ENCODE data around the gene NCAPH2. TPM values are rescaled to one million over a fixed set of nuclear protein-coding genes. Genes with fewer than 3 reads are reported as not detected.

Gene NCAPH2
- total and polyA plus RNA-seq, 9 of the 15 experiments (the other 6 are each of a cell fraction or from before 2014, with no cell fraction given), result 3.6 to 88.6 (median 32.4) TPM

GRCh38 chr22:50477923-50478322 lies 30.1 kb upstream of the NCAPH2 start:
- Histone ChIP-seq H3K4me3 (no peak overlapping the region), H3K27me3 (ENCODE audit: control insufficient read depth in 2 of 2, insufficient read depth in 2 of 2, low read length in 2 of 2) (no peaks in the 10 kb centered on the region), H3K9me3 (replicated peaks; ENCODE audit: control insufficient read depth, insufficient read depth, low read depth, low read length) (no peaks in the 10 kb centered on the region), H3K4me1 (replicated peaks in 1 of 2; ENCODE audit: control insufficient read depth in 2 of 2, insufficient read depth in 2 of 2, low read length in 2 of 2) (peaks cover 13 to 57% of the 10 kb centered on the region in 2 experiments; a peak in 4 of 5 replicates), H2AFZ (ENCODE audit: low read depth, low read length) (no peak overlapping the region), H3K36me3 (ENCODE audit: control insufficient read depth, insufficient read depth, low read length) (0 out of 3 replicates have a peak, but pooled peaks cover 2% of the 10 kb centered on the region), H4K20me1 (replicated peaks; ENCODE audit: control insufficient read depth, insufficient read depth, low read length) (peaks cover 12% of the 10 kb centered on the region), H3K27ac (ENCODE audit: extremely low read depth, low read depth, low read length) (no peak overlapping the region), H3K4me2 (ENCODE audit: insufficient read depth, low read length) (no peak overlapping the region), H3K9ac (ENCODE audit: insufficient read depth in 1 of 2, low read depth in 2 of 2, low read length in 2 of 2) (no peak overlapping the region), H3K9me1 (ENCODE audit: control insufficient read depth, insufficient read depth, low read length) (no peaks in the 10 kb centered on the region), H3K79me2 (ENCODE audit: control insufficient read depth, insufficient read depth, low read length) (peaks cover 14% of the 10 kb centered on the region)
- no peak for ATAC-seq
- in situ Hi-C loops (cut with MboI) (no loop called here), intact Hi-C loops (cut with micrococcal nuclease) (no loop called here)
- POLR2A ChIA-PET, result no interaction called here
- CTCF ChIA-PET (ENCODE audit: low intra/inter-chr PET ratio), result no interaction called here
- BruUV-seq (replicated peaks), result no TSS peak
- no peak for TF ChIP-seq BACH1 (tag; IDR thresholded peaks at IDR 0.05)
- no peak for TF ChIP-seq FOXP1 (CRISPR knock-in tag; IDR thresholded peaks at IDR 0.05)
- no peak for TF ChIP-seq TSHZ1 (CRISPR knock-in tag; IDR thresholded peaks at IDR 0.05)
- no peak for TF ChIP-seq E4F1 (CRISPR knock-in tag; IDR thresholded peaks at IDR 0.05; ENCODE audit: borderline replicate concordance)
- TF ChIP-seq MEF2A (IDR thresholded peaks at IDR 0.05; ENCODE audit: control insufficient read depth, low read depth, low read length), result no peak
- TF ChIP-seq ZNF165 (CRISPR knock-in tag; IDR thresholded peaks at IDR 0.05; ENCODE audit: borderline replicate concordance), result no peak
- no peak for TF ChIP-seq TAF15 (IDR thresholded peaks at IDR 0.05; ENCODE audit: low read depth, low read length)
- no peak for TF ChIP-seq NCOA2 (IDR thresholded peaks at IDR 0.05; ENCODE audit: partially characterized antibody in 2 of 2)
- TF ChIP-seq HLTF (IDR thresholded peaks at IDR 0.05), result no peak
- TF ChIP-seq ZNF184 (CRISPR knock-in tag; IDR thresholded peaks at IDR 0.05), result no peak
- no peak for TF ChIP-seq CGGBP1 (CRISPR knock-in tag; IDR thresholded peaks at IDR 0.05)
- no peak for TF ChIP-seq ARID3B (CRISPR knock-in tag; IDR thresholded peaks at IDR 0.05; ENCODE audit: borderline replicate concordance)
- no peak for DNase-seq (ENCODE audit: extremely low read depth in 1 of 4, low spot score in 3 of 4)
- FAIRE-seq, result no peak
- WGBS (ENCODE audit: insufficient coverage, low coverage, missing lambda C conversion rate), result 78% methylated on average over 8 of the region's 12 CpGs
